EL (cell line): Measurements from ENCODE around the gene PAMR1.
A peak's percentile ranks its signal among the peaks of the same experiment; 100 is the strongest.

Source experiments
- DNase-seq: peaks from one replicate; pipeline ENCODE4 v3.0.0-alpha.2; 2016

PAMR1 gene

GRCh38 chr11:35433588-35433987, 91.8 kb downstream of the PAMR1 start:
- no peak for DNase-seq

GRCh38 chr11:35432464-35432863, 93.0 kb downstream of the PAMR1 start:
- DNase-seq: no peak

GRCh38 chr11:35427071-35427470, 98.3 kb downstream of the PAMR1 start:
- peak; percentile 33 for DNase-seq

GRCh38 chr11:35426351-35426750, 99.1 kb downstream of the PAMR1 start:
- no peak for DNase-seq

- DNase-seq: no peak
Measured at GRCh38 chr11:35425603-35426212, 99.7 kb downstream of the PAMR1 start.

- peak; percentile 30 for DNase-seq
Measured at GRCh38 chr11:35424157-35424940, 101.1 kb downstream of the PAMR1 start.

- no peak for DNase-seq
Measured at GRCh38 chr11:35420371-35420770, 105.0 kb downstream of the PAMR1 start.

- peak; percentile 25 for DNase-seq
Measured at GRCh38 chr11:35419830-35420333, 105.5 kb downstream of the PAMR1 start.

GRCh38 chr11:35419184-35419829, 106.1 kb downstream of the PAMR1 start, which contains the start of gene SLC1A2:
Gene SLC1A2, minus strand, starts transcription at chr11:35419558. Its CDS starts 592 bp downstream, at chr11:35418966.
- DNase-seq: peak; percentile 47

GRCh38 chr11:35418282-35419183, 106.9 kb downstream of the PAMR1 start:
- DNase-seq: peak; percentile 37

GRCh38 chr11:35415487-35415886, 109.9 kb downstream of the PAMR1 start:
- DNase-seq: no peak

GRCh38 chr11:35414776-35415175, 110.6 kb downstream of the PAMR1 start:
- DNase-seq: no peak

- no peak for DNase-seq
Measured at GRCh38 chr11:35414311-35414710, 111.1 kb downstream of the PAMR1 start.

- no peak for DNase-seq
Measured at GRCh38 chr11:35413598-35413997, 111.8 kb downstream of the PAMR1 start.

- peak; percentile 31 for DNase-seq
Measured at GRCh38 chr11:35412285-35412684, 113.1 kb downstream of the PAMR1 start.

GRCh38 chr11:35407041-35407440, 118.4 kb downstream of the PAMR1 start:
- DNase-seq: no peak

- DNase-seq: peak; percentile 42
Measured at GRCh38 chr11:35404388-35404775, 121.0 kb downstream of the PAMR1 start.

- DNase-seq: no peak
Measured at GRCh38 chr11:35403765-35404387, 121.5 kb downstream of the PAMR1 start.

GRCh38 chr11:35402751-35403660, 122.4 kb downstream of the PAMR1 start:
- no peak for DNase-seq

- DNase-seq: no peak
Measured at GRCh38 chr11:35398881-35399280, 126.5 kb downstream of the PAMR1 start.

- no peak for DNase-seq
Measured at GRCh38 chr11:35394941-35395340, 130.5 kb downstream of the PAMR1 start.
